Neuronal stem cell (in vitro differentiated cells): ENCODE results near the gene GRPEL1.
A peak's percentile ranks its signal among the peaks of the same experiment; 100 is the strongest.
"Not testable (repeated sequence)": the region's sequence is repeated elsewhere in the genome, so short reads cannot be mapped to it uniquely, and the experiment has no call there.

Source experiments
- DNase-seq: peaks from one replicate; pipeline ENCODE4 v3.0.0-alpha.2; 2013; ENCODE audit warnings: low spot score
- H2AFZ ChIP-seq: one replicate; pipeline ENCODE4 v1.6.1; 2013; ENCODE audit warnings: mild to moderate bottlenecking, low read length, inconsistent platforms
- H2AK5ac ChIP-seq: 2 replicates; pipeline ENCODE4 v1.6.1; 2013; ENCODE audit warnings: low read depth, mild to moderate bottlenecking, inconsistent platforms, low read length, moderate library complexity, mixed read lengths
- H2BK120ac ChIP-seq: 2 replicates; pipeline ENCODE4 v1.6.1; 2013; ENCODE audit warnings: low read depth, mild to moderate bottlenecking, inconsistent platforms, low read length, moderate library complexity, mixed read lengths
- H2BK12ac ChIP-seq: one replicate; pipeline ENCODE4 v1.6.1; 2013; ENCODE audit warnings: low read length, inconsistent platforms
- H2BK15ac ChIP-seq: 2 replicates; pipeline ENCODE4 v1.6.1; 2013; ENCODE audit warnings: mild to moderate bottlenecking, low read length, inconsistent platforms, mixed read lengths
- H2BK5ac ChIP-seq: one replicate; pipeline ENCODE4 v1.6.1; 2013; ENCODE audit warnings: inconsistent platforms, mild to moderate bottlenecking, low read length, moderate library complexity
- H3K14ac ChIP-seq: one replicate; pipeline ENCODE4 v1.6.1; 2013; ENCODE audit warnings: low read length, inconsistent platforms
- H3K18ac ChIP-seq: 2 replicates; pipeline ENCODE4 v1.6.1; 2013; ENCODE audit warnings: low read length, inconsistent platforms
- H3K23ac ChIP-seq: 2 replicates; pipeline ENCODE4 v1.6.1; 2013; ENCODE audit warnings: low read depth, mild to moderate bottlenecking, mixed read lengths, low read length, inconsistent platforms; ENCODE audit not compliant: poor library complexity
- H3K27ac ChIP-seq: replicated peaks from 3 replicates; pipeline ENCODE4 v1.5.1; 2013; ENCODE audit warnings: low read length, inconsistent platforms
- H3K27me3 ChIP-seq, 3 experiments: 2 replicates each; pipeline ENCODE4 v1.6.1; 2013; ENCODE audit warnings: low read length in 3 of 3, mild to moderate bottlenecking in 2 of 3, inconsistent platforms in 1 of 3, low read depth in 1 of 3, mixed read lengths in 1 of 3, moderate library complexity in 1 of 3; ENCODE audit not compliant: control insufficient read depth in 3 of 3, insufficient read depth in 3 of 3
- H3K36me3 ChIP-seq, 2 donors: replicated peaks in 1 of 2; 2 replicates each; pipeline ENCODE4 v1.6.1; 2013; ENCODE audit warnings: low read length in 2 of 2; ENCODE audit not compliant: control insufficient read depth in 2 of 2, insufficient read depth in 2 of 2
- H3K4ac ChIP-seq: 2 replicates; pipeline ENCODE4 v1.6.1; 2013; ENCODE audit warnings: inconsistent platforms, mild to moderate bottlenecking, low read length, moderate library complexity
- H3K4me1 ChIP-seq, 2 donors: 1 replicate in 1 of 2; 2 replicates in 1 of 2; pipeline ENCODE4 v1.6.1; 2013; ENCODE audit warnings: low read length in 2 of 2, low read depth in 1 of 2; ENCODE audit not compliant: control insufficient read depth in 2 of 2, insufficient read depth in 1 of 2
- H3K4me2 ChIP-seq: one replicate; pipeline ENCODE4 v1.6.1; 2013; ENCODE audit warnings: mild to moderate bottlenecking, low read length, inconsistent platforms; ENCODE audit not compliant: insufficient read depth, poor library complexity, severe bottlenecking
- H3K4me3 ChIP-seq, 2 donors: 2 replicates each; pipeline ENCODE4 v1.5.1; 2013; ENCODE audit warnings: low read length in 2 of 2, mild to moderate bottlenecking in 2 of 2, inconsistent platforms in 1 of 2, moderate library complexity in 1 of 2
- H3K79me1 ChIP-seq: one replicate; pipeline ENCODE4 v1.6.1; 2013; ENCODE audit warnings: low read depth, mild to moderate bottlenecking, inconsistent platforms, low read length, moderate library complexity
- H3K9ac ChIP-seq: one replicate; pipeline ENCODE4 v1.6.1; 2013; ENCODE audit warnings: mild to moderate bottlenecking, low read depth, low read length, inconsistent platforms; ENCODE audit not compliant: poor library complexity
- H3K9me3 ChIP-seq, 2 donors: replicated peaks in 1 of 2; 2 replicates each; pipeline versions ENCODE3 to v1.6.1; 2013; ENCODE audit warnings: low read length in 2 of 2, mild to moderate bottlenecking in 2 of 2, inconsistent platforms in 1 of 2, low read depth in 1 of 2, mixed read lengths in 1 of 2, moderate library complexity in 1 of 2; ENCODE audit not compliant: control insufficient read depth in 2 of 2, insufficient read depth in 1 of 2
- H4K8ac ChIP-seq: one replicate; pipeline ENCODE4 v1.6.1; 2013; ENCODE audit warnings: low read depth, mild to moderate bottlenecking, inconsistent platforms, low read length, moderate library complexity
- H4K91ac ChIP-seq: one replicate; pipeline ENCODE4 v1.6.1; 2013; ENCODE audit warnings: low read length, low read depth, mild to moderate bottlenecking, inconsistent platforms; ENCODE audit not compliant: poor library complexity
- WGBS, 2 donors: extraction: QIAGEN DNeasy Blood & Tissue Kit; methylation state at CpG; one replicate each; pipeline ENCODE4 v1.1.7; 2013; ENCODE audit warnings: missing lambda C conversion rate in 2 of 2, mixed read lengths in 1 of 2; ENCODE audit not compliant: insufficient read length in 2 of 2, insufficient replicate concordance in 1 of 2; ENCODE audit errors: extremely low coverage in 2 of 2; 5-methylcytosine and 5-hydroxymethylcytosine counted together

GRPEL1 gene

DNA sequence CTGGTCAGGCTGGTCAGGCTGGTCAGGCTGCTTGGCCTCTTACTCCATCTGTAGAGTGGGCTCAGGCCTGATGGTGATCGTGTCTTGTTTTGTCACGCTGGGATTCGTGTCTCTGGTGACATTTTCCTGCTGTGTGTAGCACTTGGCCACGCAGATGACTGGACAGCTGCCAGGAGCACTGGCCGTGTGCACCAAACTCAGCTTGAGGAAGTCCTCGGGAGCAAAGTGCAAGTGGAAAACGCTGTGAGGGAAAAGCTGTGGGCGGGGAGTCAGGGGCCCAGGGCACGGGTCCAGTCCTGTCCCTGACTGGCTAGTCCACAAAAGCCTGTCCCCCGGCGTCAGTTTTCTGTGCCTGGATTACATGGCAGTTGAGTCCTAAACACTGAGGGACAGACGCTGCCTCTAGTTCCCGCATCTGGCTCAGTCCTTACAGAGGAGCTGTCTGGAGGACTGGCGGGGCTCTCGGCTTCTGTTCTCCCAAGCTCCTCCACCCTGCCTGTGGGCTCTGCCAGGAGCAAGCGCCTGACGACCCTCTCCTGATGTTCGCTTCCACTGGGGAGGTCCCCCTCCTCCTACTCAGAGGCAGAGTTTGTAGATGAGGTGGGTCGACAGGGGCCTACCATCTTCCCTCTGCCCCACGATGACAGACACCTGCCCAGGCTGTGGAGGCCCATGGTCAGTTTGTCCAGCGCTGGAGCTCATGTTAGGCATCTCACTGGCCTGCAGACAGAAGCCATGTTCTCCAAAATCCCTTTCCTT lies 35.9 kb upstream of the GRPEL1 start:
- no CpG with 5 or more reads among the region's 21 CpGs for WGBS, 2 donors
- Histone ChIP-seq H2BK120ac (no peak overlapping the region), H3K4me3 (peak overlapping the region in 1 of 2 donors; percentile 24), H3K14ac (peak overlapping the region; percentile 27), H4K91ac (no peak overlapping the region), H3K23ac (peak overlapping the region; percentile 52), H2AK5ac (peak overlapping the region; percentile 2), H3K4ac (no peak overlapping the region), H2BK15ac (peak overlapping the region; percentile 23), H2BK5ac (peak overlapping the region; percentile 43), H2BK12ac (peak overlapping the region; percentile 33), H3K27ac (peak overlapping the region; percentile 0), H3K27me3 (peaks cover 0 to 36% (median 2%) of the 10 kb centered on the region in 3 experiments), H4K8ac (no peak overlapping the region), H3K18ac (peak overlapping the region; percentile 91), H3K4me2 (peak overlapping the region; percentile 81), H3K4me1 (peaks cover 2 to 19% of the 10 kb centered on the region in 2 donors), H3K9me3 (no peaks in the 10 kb centered on the region), H3K36me3 (no peaks in the 10 kb centered on the region), H3K79me1 (no peaks in the 10 kb centered on the region), H3K9ac (peak overlapping the region; percentile 86), H2AFZ (peak overlapping the region; percentile 72)
- no peak for DNase-seq

DNA sequence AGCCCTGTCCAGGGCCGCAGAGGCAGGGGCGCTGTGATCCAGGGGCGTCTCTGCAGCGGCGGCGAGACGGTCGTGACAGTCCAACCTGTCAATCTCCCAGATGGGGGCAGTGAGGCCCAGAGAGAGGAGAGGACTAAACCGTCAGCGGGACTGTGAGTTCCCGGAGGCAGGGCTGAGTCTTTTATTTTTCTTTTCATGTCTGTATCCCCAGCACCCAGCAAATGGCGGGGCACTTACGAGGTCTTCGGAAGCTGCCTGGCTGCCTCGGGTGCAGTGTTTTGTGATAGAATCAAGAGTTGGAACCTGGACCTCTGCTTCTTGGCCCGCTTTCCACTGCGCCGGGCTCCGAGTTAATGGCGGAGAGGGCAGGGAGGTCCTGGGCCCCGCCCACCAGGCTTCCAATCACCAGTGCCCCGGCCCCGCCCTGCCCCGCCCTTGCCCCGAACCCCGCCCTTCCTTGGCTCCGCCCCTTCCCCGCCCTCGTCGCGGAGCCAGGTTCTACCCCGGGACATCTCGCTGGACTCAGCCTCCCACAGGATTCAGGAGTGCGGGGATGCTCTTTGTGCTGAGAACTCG lies 35.3 kb upstream of the GRPEL1 start:
- peak overlapping the region; percentile 2 for H2AK5ac ChIP-seq
- peak overlapping the region; percentile 3 for H3K14ac ChIP-seq
- H3K9ac ChIP-seq, result peak overlapping the region; percentile 86
- no peak overlapping the region for H4K91ac ChIP-seq
- no peaks in the 10 kb centered on the region for H3K36me3 ChIP-seq
- peak overlapping the region; percentile 46 to 81 for H3K4me3 ChIP-seq
- H2BK15ac ChIP-seq, result no peak overlapping the region
- H3K4me2 ChIP-seq, result peak overlapping the region; percentile 96
- no peak overlapping the region for H2BK5ac ChIP-seq
- no peak overlapping the region for H4K8ac ChIP-seq
- no peaks in the 10 kb centered on the region for H3K9me3 ChIP-seq
- no peak overlapping the region for H3K27ac ChIP-seq
- H2AFZ ChIP-seq, result peak overlapping the region; percentile 94
- H3K79me1 ChIP-seq, result no peaks in the 10 kb centered on the region
- no peak overlapping the region for H2BK12ac ChIP-seq
- no peak overlapping the region for H3K4ac ChIP-seq
- WGBS, 2 donors, result no CpG with 5 or more reads among the region's 35 CpGs
- H2BK120ac ChIP-seq, result no peak overlapping the region
- H3K4me1 ChIP-seq, result peaks cover 2 to 19% of the 10 kb centered on the region in 2 donors
- peak overlapping the region; percentile 52 for H3K23ac ChIP-seq
- H3K27me3 ChIP-seq, result peaks cover 0 to 35% (median 2%) of the 10 kb centered on the region in 3 experiments
- H3K18ac ChIP-seq, result peak overlapping the region; percentile 91
- DNase-seq, result peak; percentile 81

DNA sequence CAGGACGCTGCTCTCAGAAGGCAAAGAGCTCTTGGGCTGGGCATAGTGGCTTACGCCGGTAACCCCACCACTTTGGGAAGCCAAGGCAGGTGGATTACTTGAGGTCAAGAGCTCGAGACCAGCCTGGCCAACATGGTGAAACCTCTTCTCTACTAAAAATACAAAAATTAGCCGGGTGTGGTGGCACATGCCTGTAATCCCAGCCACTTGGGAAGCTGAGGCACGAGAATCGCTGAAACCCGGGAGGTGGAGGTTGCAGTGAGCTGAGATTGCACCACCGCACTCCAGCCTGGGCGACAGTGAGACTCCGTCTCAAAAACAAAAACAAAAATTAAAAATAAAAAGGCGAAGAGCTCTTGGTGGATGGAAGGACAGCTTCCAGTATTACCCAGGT lies 34.6 kb upstream of the GRPEL1 start:
- H3K4me2 ChIP-seq, result peak overlapping the region; percentile 96
- H2BK5ac ChIP-seq, DNase-seq, H3K9me3 ChIP-seq, H4K8ac ChIP-seq, H2BK120ac ChIP-seq, H3K14ac ChIP-seq, H3K27ac ChIP-seq, H3K36me3 ChIP-seq, H3K79me1 ChIP-seq, H3K4ac ChIP-seq, H4K91ac ChIP-seq: not testable (repeated sequence)
- no CpG with 5 or more reads among the region's 12 CpGs for WGBS, 2 donors
- peak overlapping the region; percentile 53 for H2AK5ac ChIP-seq
- H2BK12ac ChIP-seq, result peak overlapping the region; percentile 2
- peaks cover 2 to 19% of the 10 kb centered on the region in 2 donors for H3K4me1 ChIP-seq
- peak overlapping the region; percentile 94 for H3K18ac ChIP-seq
- peak overlapping the region; percentile 77 for H3K9ac ChIP-seq
- H2BK15ac ChIP-seq, result peak overlapping the region; percentile 21
- peak overlapping the region; percentile 94 for H2AFZ ChIP-seq
- peak overlapping the region; percentile 60 for H3K23ac ChIP-seq
- H3K4me3 ChIP-seq, result peak overlapping the region; percentile 46 to 81
- H3K27me3 ChIP-seq, result peaks cover 0 to 33% (median 2%) of the 10 kb centered on the region in 3 experiments
